NCI-H226 (cell line): Measurements from ENCODE around the gene NMD3.

Experiments used
- DNase-seq: peaks from one replicate; pipeline ENCODE4 v3.0.0-alpha.2; 2015

Gene NMD3

GRCh38 chr3:161220850-161221753 is at the start of gene NMD3:
TSS of gene NMD3 (plus strand) at chr3:161221311. CDS start at chr3:161222014, 703 bp downstream.
- DNase-seq = peak; percentile 86

DNA sequence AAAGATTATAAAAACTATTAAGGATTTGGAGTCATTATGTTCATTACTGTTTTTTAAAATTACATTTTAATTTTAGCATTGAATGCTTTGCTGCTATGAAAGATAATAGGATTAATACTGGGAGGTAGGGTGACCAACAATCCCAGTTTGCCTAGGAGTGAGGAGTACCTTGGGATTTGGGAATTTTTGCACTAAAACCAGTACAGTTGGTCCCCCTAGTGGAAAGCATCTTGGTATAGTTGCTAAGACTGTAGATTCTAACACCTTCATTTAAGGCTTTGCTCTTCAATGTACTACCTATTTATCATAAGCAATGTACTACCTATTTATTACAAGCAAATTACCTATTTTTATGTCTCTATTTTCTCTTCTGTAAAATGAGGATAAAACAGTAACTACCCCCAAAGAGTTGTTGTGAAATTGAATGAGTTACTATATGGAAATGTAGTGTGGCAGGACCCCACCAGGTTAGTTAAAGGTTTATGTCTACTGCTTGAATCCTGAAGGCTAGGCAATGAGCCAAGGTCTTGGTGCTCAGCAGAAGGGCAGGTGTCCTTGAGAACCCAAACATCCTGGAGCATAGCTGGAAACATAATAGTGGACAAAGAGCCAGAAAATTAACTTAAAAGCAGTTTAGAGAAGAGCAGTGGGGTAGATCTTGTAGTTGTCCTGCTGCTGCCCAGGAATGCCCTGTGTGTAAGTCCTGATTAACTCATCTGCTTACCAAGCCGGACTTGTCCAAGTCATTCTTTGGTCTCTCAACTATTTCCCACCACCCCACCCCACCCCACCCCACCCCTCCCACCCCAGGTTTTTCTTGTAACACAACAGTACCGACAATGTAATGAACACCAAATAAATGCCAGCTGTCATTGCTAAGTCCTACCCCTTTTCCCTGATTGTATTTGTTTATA is 49.2 kb upstream of the NMD3 start:
- no peak for DNase-seq

GRCh38 chr3:161175506-161175905 is 45.6 kb upstream of the NMD3 start:
- DNase-seq = no peak

GRCh38 chr3:161177991-161178390 is 43.1 kb upstream of the NMD3 start:
- DNase-seq = no peak

DNA sequence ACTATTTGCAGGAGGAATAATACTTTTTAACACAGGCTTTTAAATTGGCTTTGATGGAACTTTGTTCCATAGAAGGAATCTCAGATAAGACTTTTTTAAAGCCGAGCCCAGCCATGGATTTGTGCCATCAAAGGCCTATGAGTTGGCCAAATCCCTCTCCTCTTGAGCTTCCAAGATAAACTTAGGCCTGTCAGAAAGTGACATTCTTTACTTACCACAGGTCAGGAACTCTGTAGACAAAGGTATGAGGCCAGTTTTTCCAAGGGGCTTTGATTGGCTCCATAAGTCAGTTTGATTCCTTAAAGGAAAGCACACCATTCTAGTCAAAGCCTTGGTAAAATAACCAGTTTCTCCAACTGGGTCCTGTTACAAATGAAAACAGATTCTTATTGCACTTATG is 39.7 kb upstream of the NMD3 start:
- peak; percentile 39 for DNase-seq

- DNase-seq = no peak
Measured at GRCh38 chr3:161187046-161187445, 34.1 kb upstream of the NMD3 start.

GRCh38 chr3:161197855-161198850 is 23.0 kb upstream of the NMD3 start:
- DNase-seq = no peak

DNA sequence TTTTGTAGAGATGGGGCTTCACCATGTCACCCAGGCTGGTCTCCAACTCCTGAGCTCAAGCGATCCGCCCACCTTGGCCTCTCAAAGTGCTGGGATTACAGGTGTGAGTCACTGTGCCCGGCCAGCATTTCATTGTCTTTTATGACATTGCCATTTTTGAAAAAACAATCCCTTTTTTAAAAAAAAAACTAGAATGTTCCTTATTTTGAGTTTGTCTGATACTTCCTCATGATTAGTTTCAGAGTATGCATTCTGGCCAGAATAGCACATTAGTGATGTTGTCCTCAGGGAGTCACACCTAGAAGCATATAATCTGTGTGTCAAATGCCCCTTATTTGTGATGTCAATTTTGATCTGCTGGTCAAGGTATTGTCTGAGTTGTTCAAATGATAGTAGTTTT is 21.2 kb upstream of the NMD3 start:
- no peak for DNase-seq

DNA sequence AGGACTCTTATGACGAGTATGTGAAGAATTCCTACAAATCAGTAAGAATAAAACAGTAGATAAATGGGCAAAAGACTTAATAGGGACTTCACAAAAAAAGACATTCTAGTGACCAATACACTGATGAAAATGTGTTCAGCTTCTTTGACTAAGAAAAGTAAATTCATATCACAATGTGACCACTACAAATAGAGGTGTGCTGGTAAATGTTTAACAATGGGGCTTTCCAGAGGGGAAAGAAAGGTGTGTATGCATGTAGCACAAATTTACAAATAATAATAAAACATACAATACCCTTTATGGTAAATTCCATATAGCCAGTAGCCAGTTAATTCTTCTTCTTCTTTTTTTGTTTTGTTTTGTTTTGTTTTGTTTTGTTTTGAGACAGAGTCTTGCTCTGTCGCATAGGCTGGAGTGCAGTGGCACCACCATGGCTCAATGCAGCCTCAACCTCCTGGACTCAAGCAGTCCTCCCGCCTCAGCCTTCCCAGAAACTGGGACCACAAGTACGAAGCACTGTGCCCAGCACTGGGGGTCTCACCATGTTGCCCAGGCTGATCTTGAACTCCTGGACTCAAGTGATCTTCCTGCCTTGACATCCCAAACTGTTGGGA is 17.5 kb upstream of the NMD3 start:
- DNase-seq = no peak

- no peak for DNase-seq
Measured at GRCh38 chr3:161208931-161209330, 12.2 kb upstream of the NMD3 start.

GRCh38 chr3:161212171-161212771 is 8.8 kb upstream of the NMD3 start:
- DNase-seq = no peak

- peak; percentile 6 for DNase-seq
Measured at GRCh38 chr3:161212906-161213305, 8.2 kb upstream of the NMD3 start.

DNA sequence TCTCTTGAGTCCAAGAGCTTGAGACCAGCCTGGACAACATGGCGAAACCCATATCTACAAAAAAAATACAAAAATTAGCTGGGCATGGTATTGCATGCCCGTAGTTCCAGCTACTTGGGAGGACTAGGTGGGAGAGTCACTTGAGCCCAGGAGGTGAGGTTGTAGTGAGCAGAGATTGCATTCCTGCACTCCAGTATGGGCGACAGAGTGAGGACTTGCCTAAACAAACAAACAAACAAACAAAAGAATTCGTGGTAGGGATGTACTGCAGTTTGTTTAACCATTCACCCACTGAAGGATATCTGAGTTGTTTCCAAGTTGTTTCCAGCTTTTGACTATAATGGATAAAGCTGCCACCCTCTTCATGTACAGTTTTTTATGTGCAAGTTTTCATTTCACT is 7.5 kb upstream of the NMD3 start:
- no peak for DNase-seq

- DNase-seq = no peak
Measured at GRCh38 chr3:161215185-161215584, 5.9 kb upstream of the NMD3 start.

GRCh38 chr3:161217496-161217895 is 3.6 kb upstream of the NMD3 start:
- DNase-seq = no peak

- DNase-seq = no peak
Measured at GRCh38 chr3:161219495-161219894, 1.6 kb upstream of the NMD3 start.

DNA sequence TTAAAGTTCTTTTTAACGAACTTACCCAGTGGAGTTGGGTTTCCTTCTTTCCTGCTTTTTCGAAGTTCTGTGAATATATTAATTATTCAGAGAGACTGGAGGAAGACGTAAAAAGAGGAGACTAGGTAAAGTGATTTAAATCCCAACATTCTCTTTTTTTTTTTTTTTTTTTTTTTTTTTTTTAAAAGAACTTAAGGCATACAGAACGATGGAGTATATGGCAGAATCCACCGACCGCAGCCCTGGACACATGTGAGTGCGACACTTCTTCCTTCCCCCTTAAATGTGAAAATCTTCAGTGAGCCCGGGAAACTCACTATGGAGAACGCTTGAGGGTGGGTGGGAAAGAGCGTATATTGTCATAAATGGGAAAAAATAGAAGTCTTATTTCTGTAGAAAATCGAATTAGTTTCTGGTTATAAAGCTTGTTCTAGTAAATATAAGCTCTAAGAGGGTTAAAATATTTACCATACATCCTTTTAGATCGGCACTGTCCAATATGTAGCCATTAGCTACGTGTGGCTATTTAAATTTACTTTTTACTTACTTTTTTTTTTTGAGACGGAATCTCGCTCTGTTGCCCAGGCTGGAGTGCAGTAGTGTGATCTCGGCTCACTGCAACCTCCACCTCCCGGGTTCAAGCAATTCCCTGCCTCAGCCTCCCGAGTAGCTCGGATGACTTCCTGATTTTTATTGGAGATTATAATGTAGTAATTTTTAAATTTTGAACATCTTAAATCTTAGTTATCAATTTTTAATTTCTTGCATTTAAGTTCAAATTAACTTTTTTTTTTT is 892 bp downstream of the NMD3 start:
- no peak for DNase-seq

DNA sequence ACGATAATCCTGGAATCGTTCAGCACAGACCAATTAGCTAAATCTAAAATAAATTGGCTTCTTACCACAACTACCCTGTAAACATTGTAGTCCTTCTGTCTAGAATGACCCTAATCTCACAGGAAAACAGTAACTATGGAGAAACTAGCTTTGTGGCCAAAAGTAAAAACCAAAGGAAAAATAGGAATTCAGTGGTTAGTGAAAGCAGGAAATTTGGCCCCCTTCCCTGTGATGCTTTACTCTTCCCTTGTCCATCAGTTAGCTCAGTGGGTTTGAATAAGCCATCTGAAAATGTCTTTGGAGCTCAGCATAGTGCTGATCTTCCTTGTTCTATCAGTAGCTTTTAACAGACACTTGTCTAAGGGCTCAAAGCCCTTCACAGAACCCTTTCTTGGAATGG is 1.6 kb downstream of the NMD3 start:
- no peak for DNase-seq

DNA sequence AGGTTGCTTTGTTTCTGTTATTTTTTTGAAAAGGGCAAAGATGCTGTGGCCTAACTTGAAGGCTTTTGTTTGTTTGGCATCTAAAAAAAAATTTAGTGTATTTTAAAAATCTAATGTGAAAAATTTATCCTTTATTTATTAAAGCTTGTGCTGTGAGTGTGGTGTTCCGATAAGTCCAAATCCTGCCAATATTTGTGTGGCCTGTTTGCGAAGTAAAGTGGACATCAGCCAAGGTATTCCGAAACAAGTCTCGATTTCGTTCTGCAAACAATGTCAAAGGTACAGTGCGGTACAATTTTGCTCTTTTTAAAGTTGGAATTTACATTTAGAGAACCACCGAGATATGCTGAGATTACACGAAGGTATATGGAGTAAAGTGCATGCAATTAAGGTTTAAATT is 3.7 kb downstream of the NMD3 start:
- DNase-seq = no peak

GRCh38 chr3:161230621-161231171 is 9.6 kb downstream of the NMD3 start:
- no peak for DNase-seq
